NOMO-1 treated with dmso at 0.1 percent for 144 hours (cell line): ENCODE data around the gene RAD18.

Source experiments
- DNase-seq: peaks from one replicate; lab custom pipeline; 2025; ENCODE audit not compliant: unreplicated experiment; lab: John Stamatoyannopoulos, UW

Gene RAD18

DNA sequence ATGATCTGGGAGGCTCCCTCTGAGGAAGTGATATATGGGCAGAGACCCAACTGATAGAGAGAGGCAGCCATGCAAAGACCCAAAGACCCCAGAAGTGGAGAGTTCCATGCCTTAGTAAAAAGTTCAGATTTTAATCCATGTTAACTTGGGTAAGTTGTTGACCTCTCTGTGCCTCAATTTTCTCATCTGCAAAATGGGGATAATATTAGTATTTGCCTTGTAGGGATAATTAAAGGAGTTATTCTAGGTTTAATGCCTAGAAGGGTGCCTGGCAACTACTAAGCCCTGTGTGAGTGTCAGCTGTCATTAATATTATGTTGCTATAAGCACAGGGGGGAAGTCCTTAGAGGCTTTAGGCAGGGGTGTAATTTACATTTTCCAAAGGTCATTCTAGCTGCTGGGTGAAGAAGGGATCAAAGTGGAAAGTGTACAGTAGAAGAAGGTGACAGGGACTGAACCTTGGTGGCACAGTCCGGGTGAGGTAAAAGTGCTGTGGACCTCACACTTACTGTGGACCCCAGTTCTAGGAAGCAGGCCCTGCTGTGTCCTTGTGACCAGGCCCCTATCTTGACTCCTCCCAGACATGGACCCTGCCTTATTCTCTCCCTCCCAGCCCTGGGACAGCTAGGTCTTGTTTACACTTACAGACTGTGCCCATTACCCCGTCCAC lies 3.0 kb upstream of the RAD18 start:
- no peak for DNase-seq

GRCh38 chr3:8964436-8965370 lies 1.4 kb upstream of the RAD18 start:
- DNase-seq = no peak

DNA sequence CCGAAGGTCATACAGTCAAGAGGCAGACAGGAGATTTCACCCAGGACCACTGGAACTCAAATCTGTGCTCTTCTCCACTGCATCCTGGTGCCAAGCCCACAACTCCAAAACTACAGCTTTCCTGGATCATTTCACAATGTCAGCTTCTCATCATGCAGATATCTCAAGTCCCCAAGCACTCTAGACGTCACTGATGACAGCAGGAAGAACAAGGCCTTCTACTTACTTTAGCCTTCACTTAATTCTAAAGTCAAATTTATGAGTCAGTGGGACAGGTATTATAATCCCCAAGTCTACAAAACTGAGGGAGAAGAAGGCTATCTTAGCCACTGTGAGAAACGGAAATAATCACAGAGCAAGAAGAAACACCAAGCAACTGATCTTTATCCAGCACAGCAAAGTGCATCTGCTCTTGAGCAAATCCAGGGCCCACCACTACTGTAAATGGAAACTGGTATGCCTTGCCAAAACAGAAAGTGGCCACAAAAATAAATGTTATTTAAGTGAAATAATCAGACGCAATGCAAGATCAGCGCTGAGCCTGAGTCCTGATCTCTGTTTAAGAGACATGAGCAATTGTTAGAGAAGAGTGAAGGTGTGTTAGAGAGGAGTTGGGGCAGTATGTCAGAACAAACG lies 928 bp downstream of the RAD18 start:
- DNase-seq = no peak

DNA sequence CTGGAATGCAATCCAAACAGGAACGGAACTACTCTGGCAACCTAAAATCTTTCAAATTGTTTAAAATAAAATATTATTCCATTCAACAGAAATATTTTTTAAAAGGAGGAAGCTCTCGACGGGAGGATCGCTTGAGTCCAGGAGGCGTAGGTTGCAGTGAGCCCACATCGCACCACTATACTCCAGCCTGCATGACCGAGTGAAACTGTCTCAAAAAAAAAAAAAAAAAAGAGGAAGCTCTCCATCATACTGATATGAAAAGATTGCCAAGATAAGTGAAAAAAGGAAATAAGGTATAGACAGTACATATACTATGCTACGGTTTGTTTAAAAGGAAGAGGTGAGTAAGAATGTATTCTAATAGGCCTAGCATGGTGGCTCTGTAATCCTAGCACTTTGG lies 3.6 kb downstream of the RAD18 start:
- DNase-seq = peak; percentile 51

GRCh38 chr3:8954938-8955763 lies 8.1 kb downstream of the RAD18 start:
- DNase-seq = peak; percentile 26

DNA sequence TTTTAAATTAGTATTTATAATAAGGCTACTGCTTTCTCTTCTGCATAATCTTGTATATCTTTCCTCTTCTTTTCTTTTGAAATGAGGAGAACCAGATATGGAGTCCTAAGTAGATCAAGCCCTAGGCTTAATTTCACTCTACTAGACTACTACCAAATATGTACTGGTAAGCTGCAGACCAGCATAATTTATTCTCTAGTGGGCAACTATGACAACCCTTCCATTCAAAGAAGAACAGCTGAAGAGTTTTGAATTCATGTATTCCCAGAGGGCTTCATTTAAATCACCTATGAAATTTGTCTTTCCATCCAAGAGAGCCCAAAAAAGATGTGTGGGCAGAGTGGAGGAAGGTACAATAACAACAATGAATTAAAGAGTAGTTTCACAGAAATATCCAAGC lies 10.0 kb downstream of the RAD18 start:
- DNase-seq = no peak

GRCh38 chr3:8952130-8952529 lies 11.1 kb downstream of the RAD18 start:
- no peak for DNase-seq

DNA sequence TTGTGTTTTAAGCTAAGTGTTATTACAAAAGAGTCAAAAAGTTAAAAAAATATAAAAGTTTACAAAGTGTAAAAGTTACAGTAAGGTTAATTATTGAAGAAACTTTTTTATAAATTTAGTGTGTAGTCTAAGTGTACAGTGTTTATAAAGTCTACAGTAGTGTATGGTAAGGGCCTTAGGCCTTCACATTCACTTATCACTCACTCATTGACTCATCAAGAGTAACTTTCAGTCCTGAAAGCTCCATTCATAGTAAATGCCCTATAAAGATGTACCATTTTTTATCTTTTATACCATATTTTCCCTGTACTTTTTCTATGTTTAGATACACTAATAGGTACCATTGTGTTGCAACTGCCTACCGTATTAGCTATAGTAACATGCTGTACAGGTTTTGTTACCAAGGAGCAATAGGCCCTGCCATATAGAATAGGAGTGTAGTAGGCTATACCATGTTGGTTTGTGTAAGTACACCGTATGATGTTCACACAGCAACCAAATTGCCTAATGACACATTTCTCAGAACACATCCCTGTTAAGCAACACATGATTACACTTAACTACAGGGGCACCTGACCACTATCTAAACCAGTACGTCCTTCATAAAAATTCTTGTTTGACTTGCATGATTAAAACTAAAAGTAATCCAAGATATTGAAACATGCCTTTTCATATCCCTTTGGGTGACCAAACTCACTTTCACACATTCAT lies 17.2 kb downstream of the RAD18 start:
- DNase-seq = no peak

DNA sequence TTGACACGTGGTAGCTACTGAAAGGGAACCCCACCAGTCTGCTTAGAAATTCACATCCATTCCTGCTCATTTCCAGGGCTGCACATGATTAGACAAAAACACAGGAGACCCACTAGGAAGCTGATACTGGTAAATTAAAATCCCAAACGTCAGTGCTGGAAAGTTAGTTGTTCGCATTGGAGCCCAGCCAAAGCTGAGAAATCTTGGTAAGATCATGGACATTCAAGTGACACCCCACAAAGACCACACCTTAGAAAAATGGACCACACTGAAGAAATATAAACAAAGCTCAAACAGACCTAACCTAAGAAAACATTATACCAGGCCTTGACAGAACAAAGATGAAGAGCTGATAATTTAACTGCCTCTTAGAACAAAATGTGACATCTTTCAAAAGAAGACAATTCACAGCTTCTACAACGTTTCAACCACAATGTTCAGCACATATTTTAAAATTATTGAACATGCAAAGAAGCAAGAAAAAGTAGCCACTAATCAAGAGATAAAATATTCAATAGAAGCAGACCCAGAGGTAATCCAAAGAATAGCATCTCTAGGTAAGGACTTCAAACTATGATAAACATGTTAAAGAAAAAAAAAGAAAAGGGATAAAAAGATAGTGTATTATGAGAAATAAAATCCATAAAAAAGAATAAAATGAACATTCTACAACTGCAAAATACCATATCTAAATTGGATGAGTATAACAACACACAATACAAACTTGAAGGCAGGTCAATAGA lies 20.4 kb downstream of the RAD18 start:
- no peak for DNase-seq

GRCh38 chr3:8942115-8942514 lies 21.2 kb downstream of the RAD18 start:
- no peak for DNase-seq

DNA sequence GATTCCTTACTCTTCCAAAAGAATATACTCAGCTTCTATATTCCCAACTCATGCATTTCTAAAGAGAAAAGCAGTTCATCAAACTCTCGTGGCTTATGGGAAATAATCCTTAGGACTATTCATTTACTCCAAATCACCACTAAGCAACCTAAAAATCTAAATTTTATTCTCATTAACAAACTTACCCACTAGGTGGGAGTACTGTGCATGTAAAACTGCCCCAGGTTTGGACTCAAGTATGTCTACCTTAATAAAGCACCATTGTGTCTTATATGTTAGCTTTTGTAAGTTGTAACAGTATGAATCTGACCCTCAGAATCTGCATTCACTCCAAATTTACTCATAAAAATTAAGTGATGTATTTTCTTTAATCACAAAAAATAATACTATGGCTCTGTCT lies 25.3 kb downstream of the RAD18 start:
- no peak for DNase-seq

DNA sequence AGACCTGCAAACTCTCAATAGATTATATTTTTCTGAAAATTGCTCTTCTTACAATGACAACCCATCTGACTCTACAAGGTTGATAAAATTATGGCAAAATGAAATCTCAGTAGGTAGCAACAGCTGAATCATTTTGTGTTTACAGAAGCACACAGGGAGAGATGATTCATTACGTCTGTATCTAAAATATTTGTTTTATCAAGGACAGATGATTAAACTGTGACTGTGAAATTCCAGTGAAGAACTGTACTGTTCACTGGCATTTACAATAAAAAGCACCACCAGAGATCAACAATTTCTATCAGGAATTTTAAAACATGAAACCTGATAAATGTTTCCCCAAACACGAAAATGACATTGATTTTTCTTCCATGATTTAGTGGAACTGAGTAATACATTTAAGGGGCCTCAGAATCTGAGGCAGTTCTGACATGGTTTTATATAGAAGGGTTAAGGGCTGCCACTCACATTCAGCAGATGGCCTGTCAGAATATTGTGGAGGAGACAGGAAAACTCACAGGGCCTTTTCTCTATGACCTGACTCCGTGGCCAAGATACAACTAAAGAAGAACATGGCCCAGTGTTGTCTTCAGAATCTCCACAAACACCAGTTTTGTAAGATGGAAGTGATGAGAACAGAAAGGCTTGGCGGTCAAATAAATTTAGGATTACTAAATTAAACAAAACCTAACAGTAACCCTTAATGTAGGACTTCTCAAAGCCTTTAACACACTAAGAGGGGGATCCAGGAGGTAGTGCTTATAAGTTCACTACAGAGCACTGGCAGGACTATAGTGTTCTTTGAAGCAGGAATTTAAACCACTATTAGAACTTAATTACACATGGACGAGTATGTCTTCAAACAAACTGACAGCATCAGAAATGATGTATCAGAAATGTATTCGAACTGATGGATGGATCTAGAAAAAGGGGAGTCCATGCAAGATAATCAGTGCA lies 25.9 kb downstream of the RAD18 start:
- DNase-seq = no peak

- DNase-seq = no peak
These were observed 30.8 kb downstream of the RAD18 start for GRCh38 chr3:8932507-8932906.

GRCh38 chr3:8931342-8931741 lies 31.9 kb downstream of the RAD18 start:
- DNase-seq = no peak

- DNase-seq = no peak
These were observed 33.4 kb downstream of the RAD18 start for GRCh38 chr3:8929860-8930259.

GRCh38 chr3:8914491-8914890 lies 48.8 kb downstream of the RAD18 start:
- DNase-seq = no peak

DNA sequence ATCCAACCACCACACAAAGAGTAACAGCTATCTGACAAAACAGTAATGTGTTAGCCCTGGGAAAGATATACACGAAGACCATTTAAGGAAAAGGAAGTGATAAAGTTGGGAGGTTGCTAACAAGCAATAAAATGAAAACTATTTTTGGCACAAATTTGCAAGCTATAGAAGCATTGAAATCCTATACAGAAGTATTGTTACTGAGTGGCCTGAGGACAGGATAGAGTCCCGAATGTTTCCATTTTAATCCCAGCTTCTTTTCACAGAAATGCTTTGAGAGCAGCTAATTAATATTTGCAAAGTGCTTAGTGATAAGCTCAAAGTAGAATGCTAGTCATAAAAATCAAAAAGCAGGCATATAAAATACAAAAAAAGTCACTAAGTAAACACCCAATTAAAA lies 51.5 kb downstream of the RAD18 start:
- DNase-seq = no peak

GRCh38 chr3:8909160-8909559 lies 54.1 kb downstream of the RAD18 start:
- no peak for DNase-seq

GRCh38 chr3:8903191-8903590 lies 60.1 kb downstream of the RAD18 start:
- no peak for DNase-seq
